K562 (cell line): ENCODE data around the gene THOP1. TPM values are rescaled to one million over a fixed set of nuclear protein-coding genes. Genes with fewer than 3 reads are reported as not detected.

Experiments
- BMI1 ChIP-seq: fragments of 150-350 bp; IDR thresholded peaks from 2 replicates; pipeline ENCODE4 v1.6.1; 2014; ENCODE audit warnings: low read length
- DACH1 ChIP-seq: fragments of 450-650 bp; IDR thresholded peaks from 2 replicates; pipeline ENCODE4 v1.6.1; 2018; ENCODE audit not compliant: partially characterized antibody
- NBN ChIP-seq: fragments of 450-650 bp; IDR thresholded peaks from 2 replicates; pipeline ENCODE4 v1.6.1; 2016; ENCODE audit warnings: low read depth, mild to moderate bottlenecking
- RBM15 ChIP-seq: fragments of 200-400 bp; formaldehyde crosslinking; IDR thresholded peaks from 2 replicates; pipeline ENCODE4 v1.6.1; 2018; ENCODE audit warnings: mild to moderate bottlenecking, low read length, moderate library complexity; ENCODE audit not compliant: insufficient read depth
- SETDB1 ChIP-seq: IDR thresholded peaks from one replicate; pipeline ENCODE4 v1.6.1; 2012; ENCODE audit warnings: low read length, control low read depth, inconsistent platforms
- XRCC4 ChIP-seq: IDR thresholded peaks from one replicate; pipeline ENCODE4 v1.6.1; 2011; ENCODE audit not compliant: insufficient read depth, insufficient read length; ENCODE audit errors: extremely low read depth
- ZNF253 ChIP-seq: fragments of 250-450 bp; sonication (Bioruptor Pico); conservative IDR thresholded peaks from 2 replicates; pipeline ENCODE4 v1.6.1; 2021; ENCODE audit warnings: mild to moderate bottlenecking
- ZNF785 ChIP-seq: fragments of 250-450 bp; sonication (Bioruptor Pico); IDR thresholded peaks from 2 replicates; pipeline ENCODE4 v1.4.0; 2020; ENCODE audit warnings: mild to moderate bottlenecking
- polyA plus RNA-seq, 8 experiments: library from polyadenylated mRNA; depleted of rRNA in 4 of 8; stranded (reverse) in 5 of 8; unstranded in 3 of 8; fragments of >200 nt; fragmentation: Nextera tagmentation in 2 of 8; fragmentation: Illumina TruSeq in 1 of 8; extraction: Ambion mirVana in 2 of 8; extraction: Trizol in 1 of 8; gene quantifications; 2 replicates each; pipeline versions ENCODE4 v1.2.1 to v1.2.3, GENCODE V29; 2011 to 2014; ENCODE audit warnings: inconsistent platforms in 1 of 8, missing spikeins in 1 of 8
- total RNA-seq, 7 experiments: library from RNA; depleted of rRNA in 6 of 7; stranded (reverse); fragments of >200 nt in 6 of 7; fragmentation: Illumina TruSeq in 2 of 7; extraction: Trizol in 2 of 7; gene quantifications; 2 replicates each; pipeline versions ENCODE4 v1.2.1 to v1.2.3, GENCODE V29; 2011 to 2021; ENCODE audit warnings: low replicate concordance in 1 of 7
- TF ChIP-seq, protein P1 (sequence below): fragments of 250-450 bp; sonication (Bioruptor Pico); IDR thresholded peaks from 2 replicates; pipeline ENCODE4 v1.5.0; 2021; ENCODE audit warnings: mild to moderate bottlenecking, moderate library complexity

Gene THOP1
- total and polyA plus RNA-seq, 9 of the 15 experiments (the other 6 are each of a cell fraction or from before 2014, with no cell fraction given) = 1.3 to 255 (median 96.1) TPM

DNA sequence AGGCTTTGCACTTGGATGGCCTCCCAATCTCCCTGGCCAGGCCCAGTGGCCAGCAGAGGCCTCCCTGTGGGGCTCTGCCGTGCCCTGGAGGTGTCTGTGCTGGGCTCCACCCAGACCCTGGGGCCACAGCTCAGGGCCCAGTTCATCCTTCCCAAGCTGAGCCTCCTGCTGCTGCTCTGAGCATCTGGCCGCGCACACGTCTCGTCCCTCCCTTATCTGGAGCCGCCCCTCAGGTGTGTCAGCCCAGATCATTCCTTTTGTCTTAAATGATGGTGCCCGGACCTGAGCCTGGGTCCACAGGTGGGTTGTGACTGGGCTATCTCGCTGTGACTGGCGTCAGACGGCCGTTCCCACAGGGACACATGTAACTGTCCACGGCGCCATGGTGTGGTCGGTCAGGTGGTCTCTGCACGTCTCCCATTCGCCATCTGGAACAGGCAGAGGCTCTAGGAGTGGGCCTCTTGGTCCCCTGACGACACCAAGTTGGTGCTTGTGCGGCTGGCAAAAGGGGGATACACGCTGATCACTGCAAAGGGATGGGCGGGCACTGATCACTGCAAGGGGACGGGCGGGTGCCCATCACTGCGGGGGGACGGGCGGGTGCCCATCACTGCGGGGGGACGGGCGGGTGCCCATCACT is 20.1 kb downstream of the THOP1 start (continued):
- TF ChIP-seq, protein P1, sequence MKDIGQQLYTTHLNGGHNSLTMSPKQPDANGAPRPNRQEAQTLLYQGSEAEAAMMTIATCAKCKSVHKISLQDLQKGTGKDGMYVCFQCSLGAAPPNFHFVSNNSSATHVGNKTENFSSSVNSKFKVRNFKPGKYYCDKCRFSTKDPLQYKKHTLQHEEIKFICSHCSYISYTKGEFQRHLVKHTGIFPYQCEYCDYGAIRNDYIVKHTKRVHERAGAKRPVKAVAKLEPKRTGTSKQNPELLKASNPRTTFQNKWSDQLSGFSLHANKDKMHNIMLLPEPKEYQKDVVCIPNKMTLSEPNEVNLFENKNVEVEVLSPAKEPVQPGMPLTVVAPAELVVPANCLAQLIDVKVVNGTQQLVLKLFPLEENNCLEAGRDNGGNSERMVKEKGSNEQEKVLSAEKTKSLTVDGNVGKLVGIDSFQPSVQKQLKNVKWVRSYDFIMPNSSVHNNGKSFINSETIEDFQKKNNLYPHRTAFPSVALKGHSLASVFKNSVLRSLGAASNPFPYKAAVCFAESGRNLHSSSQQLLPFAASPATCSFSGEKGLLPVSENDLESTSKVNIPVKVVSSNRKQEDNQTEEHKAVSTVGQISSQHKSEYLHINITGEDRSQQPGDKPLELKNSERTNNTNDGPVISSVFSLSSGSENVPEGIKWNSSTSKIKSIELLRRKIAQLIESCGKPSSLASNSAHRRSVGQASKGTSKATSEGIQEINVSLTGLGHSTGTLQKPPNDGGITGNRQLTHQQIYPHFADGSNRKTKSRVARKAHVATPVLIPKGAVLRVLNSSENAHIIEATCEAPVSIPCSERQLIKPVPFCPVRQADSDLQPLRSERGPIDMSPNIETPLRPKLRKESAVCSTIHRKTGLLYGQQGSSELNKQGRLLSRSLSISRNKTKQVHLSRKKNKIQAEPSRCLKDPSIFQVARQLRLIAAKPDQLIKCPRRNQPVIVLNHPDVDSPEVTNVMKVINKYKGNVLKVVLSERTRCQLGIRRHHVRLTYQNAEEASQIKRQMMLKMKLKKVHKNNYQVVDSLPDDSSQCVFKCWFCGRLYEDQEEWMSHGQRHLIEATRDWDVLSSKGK (CRISPR knock-in tag) = no peak
- TF ChIP-seq DACH1 = no peak
- no peak for TF ChIP-seq XRCC4
- TF ChIP-seq ZNF253 (CRISPR knock-in tag) = no peak
- TF ChIP-seq RBM15 = no peak
- TF ChIP-seq NBN = no peak
- no peak for TF ChIP-seq SETDB1
- TF ChIP-seq BMI1 = no peak
- no peak for TF ChIP-seq ZNF785 (CRISPR knock-in tag)
